Right forelimb (tissue), 1 donor: ENCODE results near the gene ATP1A1.

Experiments used
- DNase-seq: peaks from one replicate; pipeline ENCODE4 v3.0.0-alpha.2; 2018

ATP1A1 gene

GRCh38 chr1:116373431-116374352 lies 648 bp downstream of the ATP1A1 start:
- peak; percentile 83 for DNase-seq

GRCh38 chr1:116374353-116375147 lies 1.5 kb downstream of the ATP1A1 start:
- no peak for DNase-seq

GRCh38 chr1:116375148-116375886 lies 2.3 kb downstream of the ATP1A1 start:
- DNase-seq: no peak

GRCh38 chr1:116375887-116376728 lies 3.1 kb downstream of the ATP1A1 start:
- peak; percentile 65 for DNase-seq

- no peak for DNase-seq
Measured at GRCh38 chr1:116376729-116377086, 3.7 kb downstream of the ATP1A1 start.

GRCh38 chr1:116377541-116378529 lies 4.8 kb downstream of the ATP1A1 start:
- DNase-seq: no peak

- DNase-seq: no peak
Measured at GRCh38 chr1:116379057-116379630, 6.1 kb downstream of the ATP1A1 start.

- no peak for DNase-seq
Measured at GRCh38 chr1:116379674-116380498, 6.8 kb downstream of the ATP1A1 start.

GRCh38 chr1:116380499-116381242 lies 7.6 kb downstream of the ATP1A1 start:
- no peak for DNase-seq

- DNase-seq: no peak
Measured at GRCh38 chr1:116382321-116382720, 9.3 kb downstream of the ATP1A1 start.

GRCh38 chr1:116382857-116383483 lies 9.9 kb downstream of the ATP1A1 start:
- no peak for DNase-seq

GRCh38 chr1:116386042-116386441 lies 13.0 kb downstream of the ATP1A1 start:
- DNase-seq: no peak

- DNase-seq: no peak
Measured at GRCh38 chr1:116387551-116387950, 14.5 kb downstream of the ATP1A1 start.

GRCh38 chr1:116388122-116388521 lies 15.1 kb downstream of the ATP1A1 start:
- DNase-seq: no peak

- DNase-seq: no peak
Measured at GRCh38 chr1:116389013-116389412, 16.0 kb downstream of the ATP1A1 start.

- no peak for DNase-seq
Measured at GRCh38 chr1:116389686-116390085, 16.6 kb downstream of the ATP1A1 start.

GRCh38 chr1:116390195-116390594 lies 17.2 kb downstream of the ATP1A1 start:
- no peak for DNase-seq

GRCh38 chr1:116391185-116391584 lies 18.1 kb downstream of the ATP1A1 start:
- no peak for DNase-seq
